ENCODE results near the gene RACGAP1.

- no peak for TF ChIP-seq RAD21 (IDR thresholded peaks at IDR 0.05; ENCODE audit: low read length)
- no peak for TF ChIP-seq FOS (IDR thresholded peaks at IDR 0.05; ENCODE audit: low read depth, low read length)
- no peak for TF ChIP-seq CTCF (conservative IDR thresholded peaks at IDR 0.05; ENCODE audit: low read depth, low read length)
- no peak for TF ChIP-seq POLR2A (IDR thresholded peaks at IDR 0.05; ENCODE audit: low read depth, low read length)
Observed at GRCh38 chr12:50014342-50014741, 11.0 kb downstream of the RACGAP1 start.

Data from IMR-90 (cell line).